ENCODE data around the gene NEUROD4.

The NEUROD4 gene

DNA sequence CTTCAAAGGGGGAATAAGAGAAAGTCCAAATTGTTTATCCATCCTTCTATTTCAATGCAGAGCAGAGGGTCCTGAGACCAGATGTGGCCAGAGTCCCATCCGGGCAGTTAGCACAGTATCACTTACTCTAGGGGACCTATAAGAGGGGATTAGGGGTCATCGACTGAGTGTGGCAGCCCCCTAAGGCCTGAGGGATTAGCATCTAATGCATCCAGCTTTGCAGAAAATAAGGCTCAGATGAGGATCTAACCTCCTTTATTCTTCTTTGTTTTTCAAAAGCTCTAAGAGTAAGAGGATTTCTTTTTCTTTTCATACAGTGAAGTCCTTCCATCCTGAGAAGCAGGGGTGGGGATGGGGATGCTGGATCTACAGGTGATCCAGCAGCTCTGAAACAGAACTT, 43.5 kb downstream of the NEUROD4 start:
- no peak for DNase-seq

DNA sequence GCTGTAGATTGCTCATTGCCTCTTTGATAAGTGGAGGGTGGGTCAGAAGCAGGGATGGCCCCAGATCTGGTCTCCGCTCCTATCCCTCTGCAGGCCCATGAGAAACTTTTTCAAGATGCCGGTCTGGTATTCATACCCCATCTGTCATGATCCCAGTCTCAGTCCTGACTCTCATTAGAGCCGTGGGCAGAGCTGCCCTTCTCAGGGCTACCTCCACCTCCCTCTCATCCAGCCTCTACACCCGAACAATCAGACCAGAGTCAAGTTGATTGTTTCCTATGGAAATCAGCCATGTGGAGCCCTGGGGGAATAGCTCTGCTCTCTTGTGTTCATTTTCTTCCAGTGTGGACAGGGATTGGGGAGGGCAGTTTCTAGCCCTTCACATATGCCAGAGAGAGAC, 45.8 kb downstream of the NEUROD4 start:
- no peak for DNase-seq

- no peak for DNase-seq
These were observed 47.9 kb downstream of the NEUROD4 start for GRCh38 chr12:55067701-55068100.

- DNase-seq: peak; percentile 82
These were observed 48.7 kb downstream of the NEUROD4 start for GRCh38 chr12:55068416-55069010.

GRCh38 chr12:55072083-55072482, 52.3 kb downstream of the NEUROD4 start:
- peak; percentile 91 for DNase-seq

DNA sequence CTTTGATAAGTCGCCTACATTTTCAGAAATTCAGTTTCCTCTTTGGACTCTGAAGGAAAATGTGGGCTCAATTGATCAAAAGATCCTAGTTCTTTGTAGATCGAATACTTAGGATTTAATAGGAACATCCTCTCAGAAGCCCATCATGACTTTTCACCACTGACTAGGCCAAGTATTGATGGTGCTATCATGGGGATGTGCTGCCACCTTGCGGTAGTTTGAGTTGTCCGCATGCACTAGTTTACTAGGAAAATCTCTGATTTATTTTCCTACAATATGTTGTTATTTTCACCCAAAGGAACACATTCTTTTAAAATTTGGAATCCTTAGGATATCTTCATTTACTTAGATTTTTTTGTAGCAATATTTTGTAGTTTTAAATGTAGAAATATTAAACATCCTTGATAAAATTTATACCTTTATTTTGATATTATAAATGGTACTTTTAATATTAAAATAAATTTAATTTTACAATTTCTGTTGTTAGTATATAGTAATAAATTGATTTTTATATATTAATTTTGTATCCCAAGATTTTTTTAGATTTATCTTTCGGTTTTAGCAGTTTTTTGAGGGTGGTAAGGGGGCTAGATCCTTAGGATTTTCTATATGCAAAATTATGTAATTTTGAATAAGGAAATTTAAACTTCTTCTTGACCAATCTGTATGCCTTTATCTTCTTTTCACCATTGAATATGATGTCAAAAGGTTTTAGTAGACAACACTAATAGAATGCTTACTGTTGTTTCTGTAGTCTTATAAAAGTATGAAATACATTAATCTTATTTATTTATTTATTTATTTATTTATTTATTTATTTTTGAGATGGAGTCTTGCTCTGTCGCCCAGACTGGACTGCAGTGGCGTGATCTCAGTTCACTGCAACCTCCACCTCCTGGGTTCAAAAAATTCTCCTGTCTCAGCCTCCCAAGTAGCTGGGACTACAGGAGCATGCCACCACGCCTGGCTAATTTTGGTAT, 53.6 kb downstream of the NEUROD4 start:
- DNase-seq: peak; percentile 92

GRCh38 chr12:55074806-55075205, 55.0 kb downstream of the NEUROD4 start:
- DNase-seq: no peak

Measured in hematopoietic multipotent progenitor cell treated with erythropoietin and hydrocortisone succinate and interleukin-3 and kit ligand, for 6 days (in vitro differentiated cells).